Measurements from ENCODE around the gene CARMIL1.
A peak's percentile ranks its signal among the peaks of the same experiment; 100 is the strongest.

Gene CARMIL1

GRCh38 chr6:25659633-25660368, 380.6 kb downstream of the CARMIL1 start:
- DNase-seq (ENCODE audit: low read depth), result no peak
- no peak overlapping the region for H3K4me3 ChIP-seq (ENCODE audit: low read depth, low read length)

GRCh38 chr6:25660512-25660911, 381.3 kb downstream of the CARMIL1 start:
- no peak overlapping the region for H3K4me3 ChIP-seq (ENCODE audit: low read depth, low read length)
- DNase-seq (ENCODE audit: low read depth), result peak; percentile 6
- no peak for TF ChIP-seq CTCF (conservative IDR thresholded peaks at IDR 0.05; ENCODE audit: low read depth, low read length)

More at GRCh38 chr6:25659633-25660368, 380.6 kb downstream of the CARMIL1 start:
- TF ChIP-seq CTCF (conservative IDR thresholded peaks at IDR 0.05; ENCODE audit: low read depth, low read length), result no peak

- H3K4me3 ChIP-seq (ENCODE audit: low read depth, low read length), result no peak overlapping the region
- no peak for DNase-seq (ENCODE audit: low read depth)
- TF ChIP-seq CTCF (conservative IDR thresholded peaks at IDR 0.05; ENCODE audit: low read depth, low read length), result no peak
These were observed 382.1 kb downstream of the CARMIL1 start for GRCh38 chr6:25661129-25661779.

GRCh38 chr6:25665455-25665854, 386.3 kb downstream of the CARMIL1 start:
- no peak for TF ChIP-seq CTCF (conservative IDR thresholded peaks at IDR 0.05; ENCODE audit: low read depth, low read length)
- H3K4me3 ChIP-seq (ENCODE audit: low read depth, low read length), result no peak overlapping the region
- DNase-seq (ENCODE audit: low read depth), result no peak

- no peak for TF ChIP-seq CTCF (conservative IDR thresholded peaks at IDR 0.05; ENCODE audit: low read depth, low read length)
- no peak for DNase-seq (ENCODE audit: low read depth)
- H3K4me3 ChIP-seq (ENCODE audit: low read depth, low read length), result no peak overlapping the region
These were observed 390.2 kb downstream of the CARMIL1 start for GRCh38 chr6:25669413-25669812.

Data from choroid plexus epithelial cell (primary cell).